Stimulated activated CD4-positive, alpha-beta T cell treated with anti-CD3 and anti-CD28 coated beads, Interleukin-2, amount 100 ng/mL, for 24 hours (primary cell): ENCODE results near the gene KRTAP24-1.

Source experiments
- DNase-seq, 2 donors: peaks; one replicate each; pipeline ENCODE4 v3.0.0-alpha.2; 2020

KRTAP24-1 gene

GRCh38 chr21:30282850-30283249 is at the start of gene KRTAP24-1:
Gene KRTAP24-1, minus strand, starts transcription at chr21:30282950. Its CDS starts 18 bp downstream, at chr21:30282932.
- no peak for DNase-seq

DNA sequence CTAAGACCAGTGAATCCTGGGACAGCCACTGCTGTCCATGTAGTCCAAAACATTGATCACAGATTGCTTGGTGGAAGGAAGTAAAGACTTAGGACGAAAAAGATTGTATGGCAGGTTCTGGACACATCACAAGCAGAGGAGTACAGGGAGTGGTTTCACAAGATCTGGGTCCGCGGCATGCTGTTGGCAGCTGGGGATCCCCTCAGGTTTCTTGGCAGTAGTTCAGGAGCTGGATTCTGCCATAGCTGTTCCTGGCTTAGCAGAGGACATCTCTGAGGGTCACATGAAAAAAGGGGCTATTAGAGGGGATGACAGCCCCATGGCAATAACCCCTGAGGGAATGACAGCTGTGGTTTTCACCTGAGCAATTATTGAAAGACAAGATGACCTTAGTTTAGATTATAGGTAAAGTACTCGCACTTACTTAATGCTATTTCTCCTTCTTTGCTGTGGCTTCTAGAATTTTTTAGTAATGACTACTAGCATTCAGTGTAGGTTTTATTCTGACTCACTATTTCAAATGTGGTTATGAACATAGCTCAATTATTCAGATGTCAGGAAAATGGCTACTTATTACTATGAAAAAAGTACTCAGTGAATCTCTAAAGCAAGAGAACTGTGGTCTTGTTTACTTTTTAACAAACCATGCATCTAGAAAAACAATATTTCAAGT is 46.6 kb upstream of the KRTAP24-1 start:
- DNase-seq, result no peak

- DNase-seq, result no peak
Observed at GRCh38 chr21:30326390-30326789, 43.6 kb upstream of the KRTAP24-1 start.

DNA sequence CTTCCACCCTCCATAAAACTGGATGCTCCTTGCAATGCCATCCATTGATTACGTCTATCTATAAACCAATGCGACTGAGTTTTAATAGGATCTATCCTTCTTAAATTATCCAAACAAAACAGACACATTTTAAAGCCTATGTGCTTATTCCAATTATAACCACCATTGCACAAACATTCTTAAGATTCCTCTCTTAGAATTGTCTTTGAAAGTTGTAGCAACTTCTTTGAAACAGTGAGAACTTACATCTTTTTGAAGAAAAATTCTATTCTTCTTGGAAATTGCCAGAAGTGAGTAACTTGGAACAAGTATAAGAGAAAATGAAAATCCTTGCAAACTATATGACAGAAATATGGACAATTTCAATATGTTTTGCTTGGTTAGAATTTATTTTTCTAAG is 37.5 kb upstream of the KRTAP24-1 start, which contains the start of gene KRTAP26-1:
Gene KRTAP26-1 (minus strand): TSS at position 101 of the 400 bp plus-strand sequence. CDS start 280 bp downstream, outside the sequence.
- DNase-seq, result no peak

DNA sequence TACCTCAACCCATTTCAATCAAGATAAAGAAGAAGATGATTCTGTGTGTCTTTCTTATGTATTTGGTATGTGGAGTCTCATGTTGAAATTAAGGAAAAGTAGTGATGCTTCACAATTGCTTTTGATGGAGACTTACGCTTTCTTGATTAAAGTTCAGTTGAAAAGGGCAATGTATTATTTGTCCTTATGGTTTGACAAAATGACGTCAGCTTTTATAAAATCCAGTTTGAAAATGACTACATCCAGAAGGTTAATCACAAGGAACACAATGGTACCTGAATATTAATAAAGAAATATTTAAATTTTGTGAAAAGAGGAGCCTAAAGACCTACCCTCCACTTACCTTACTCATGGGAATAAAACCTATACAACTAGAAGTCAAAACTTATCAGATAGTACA is 33.0 kb upstream of the KRTAP24-1 start:
- no peak for DNase-seq

DNA sequence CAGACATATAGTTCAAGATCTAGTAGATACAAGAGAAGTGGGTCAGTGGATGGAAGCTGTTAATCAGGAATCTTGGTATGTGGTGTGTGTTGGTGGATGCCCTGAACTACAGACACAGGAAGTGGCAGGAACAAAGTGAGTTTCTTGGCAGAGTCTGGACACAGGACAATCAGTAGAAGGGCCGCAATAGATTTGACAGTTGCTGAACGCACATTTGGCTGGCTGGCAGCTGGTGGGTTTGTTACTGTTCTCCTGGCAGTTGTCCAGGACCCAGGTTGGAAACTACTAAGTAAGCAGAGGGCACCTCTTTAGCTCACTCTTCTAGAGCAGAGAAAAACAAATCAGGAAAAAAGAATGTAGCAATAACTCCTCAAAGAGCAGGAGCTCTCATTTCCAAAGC is 24.1 kb upstream of the KRTAP24-1 start:
- DNase-seq, result no peak

GRCh38 chr21:30305136-30305535 is 22.4 kb upstream of the KRTAP24-1 start:
- no peak for DNase-seq

DNA sequence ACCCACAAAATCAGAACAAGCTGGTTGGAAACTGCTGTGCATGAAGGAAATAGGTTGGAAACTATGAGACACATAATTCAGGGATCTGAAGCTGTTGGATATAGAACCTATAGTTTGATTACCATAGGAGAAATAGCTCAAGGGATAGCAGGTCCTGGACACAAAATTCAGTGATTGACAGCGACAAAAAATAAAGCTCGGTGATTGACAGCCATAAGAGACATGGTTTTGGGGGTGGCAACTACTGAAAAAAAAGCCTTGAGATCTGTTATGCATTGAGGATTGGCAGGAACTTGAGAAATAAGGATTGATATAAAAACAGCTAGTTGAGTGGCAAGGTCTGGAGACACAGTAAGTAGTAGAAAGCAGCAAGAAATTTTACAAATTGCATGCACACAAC is 6.5 kb upstream of the KRTAP24-1 start, which contains the start of gene KRTAP25-1:
Gene KRTAP25-1 (minus strand): TSS at position 300 of the 400 bp plus-strand sequence. CDS start 24 bp downstream, at position 276.
- no peak for DNase-seq

DNA sequence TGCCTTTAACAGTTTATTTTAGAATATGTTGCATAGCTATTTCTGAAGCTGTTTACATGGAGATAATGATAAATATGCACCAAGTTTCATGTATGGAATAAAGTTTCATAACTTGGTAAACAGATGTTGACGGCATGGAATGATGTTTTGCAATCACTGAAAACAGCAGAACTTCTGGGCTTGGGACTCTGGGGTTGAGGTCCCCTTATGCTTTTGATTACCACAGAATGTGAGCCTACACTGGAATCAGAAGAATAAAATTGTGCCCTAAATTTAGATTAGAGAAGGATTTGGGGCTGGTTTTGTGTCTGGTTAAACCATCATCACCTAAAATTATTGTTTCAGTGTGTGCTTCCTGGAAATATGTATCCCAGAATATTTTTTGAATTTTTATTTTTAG is 11.1 kb downstream of the KRTAP24-1 start:
- no peak for DNase-seq

GRCh38 chr21:30271156-30271555 is 11.6 kb downstream of the KRTAP24-1 start:
- DNase-seq, result no peak

DNA sequence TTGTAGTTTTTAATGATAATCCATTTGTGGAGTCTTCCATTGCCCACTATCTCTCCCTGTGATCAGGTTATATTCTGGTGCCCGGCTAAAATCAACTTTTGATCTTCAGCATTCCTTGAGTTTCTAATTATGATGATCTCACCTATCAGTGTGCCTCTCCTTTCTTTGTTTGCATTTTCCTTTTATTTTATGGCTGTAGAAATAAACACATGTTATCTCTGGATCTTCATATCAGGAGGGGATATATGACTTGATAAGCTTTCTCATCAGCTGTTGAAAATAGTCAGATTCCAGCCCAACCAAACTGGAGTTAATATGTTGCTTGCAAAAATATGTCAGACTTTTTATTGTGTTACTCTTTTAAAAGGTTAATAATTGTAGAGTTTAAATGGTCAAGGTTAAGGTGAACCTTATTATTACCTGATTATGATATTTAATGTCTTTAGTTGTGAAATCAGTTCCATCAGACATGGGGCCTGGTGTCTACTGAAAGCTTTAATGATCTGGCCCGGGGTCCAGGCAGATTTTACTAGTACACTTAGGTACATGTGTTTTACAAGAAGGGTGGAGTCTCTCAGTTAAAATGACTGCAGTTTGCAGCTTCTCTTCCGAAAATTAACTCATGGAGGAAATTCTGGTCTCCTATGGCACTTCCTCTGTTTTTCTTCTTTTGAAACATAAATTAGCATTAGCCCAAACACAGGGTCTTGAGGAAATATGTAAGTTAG is 12.8 kb downstream of the KRTAP24-1 start:
- no peak for DNase-seq

GRCh38 chr21:30268608-30269197 is 14.0 kb downstream of the KRTAP24-1 start:
- DNase-seq, result no peak

- DNase-seq, result no peak
Observed at GRCh38 chr21:30257773-30258172, 25.0 kb downstream of the KRTAP24-1 start.

DNA sequence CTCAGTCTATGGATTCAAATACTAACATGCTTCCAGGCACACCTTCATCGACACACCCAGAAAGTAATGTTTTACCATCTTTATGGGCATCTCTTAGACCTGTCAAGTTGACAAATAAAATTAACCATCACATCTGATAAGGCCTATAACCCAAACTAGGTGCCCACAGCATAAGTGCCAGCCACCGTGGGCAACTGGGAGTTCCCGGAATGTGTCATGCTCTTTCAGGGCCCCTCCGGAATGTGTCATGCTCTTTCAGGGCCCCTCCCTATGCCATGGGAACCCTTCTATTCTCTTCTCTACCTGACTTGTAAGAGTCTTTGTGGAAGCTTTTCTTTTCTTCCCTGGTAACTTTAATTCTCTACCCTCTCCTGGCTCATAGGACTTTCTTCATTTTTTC is 26.6 kb downstream of the KRTAP24-1 start:
- no peak for DNase-seq

- DNase-seq, result no peak
Observed at GRCh38 chr21:30255679-30256078, 27.1 kb downstream of the KRTAP24-1 start.

DNA sequence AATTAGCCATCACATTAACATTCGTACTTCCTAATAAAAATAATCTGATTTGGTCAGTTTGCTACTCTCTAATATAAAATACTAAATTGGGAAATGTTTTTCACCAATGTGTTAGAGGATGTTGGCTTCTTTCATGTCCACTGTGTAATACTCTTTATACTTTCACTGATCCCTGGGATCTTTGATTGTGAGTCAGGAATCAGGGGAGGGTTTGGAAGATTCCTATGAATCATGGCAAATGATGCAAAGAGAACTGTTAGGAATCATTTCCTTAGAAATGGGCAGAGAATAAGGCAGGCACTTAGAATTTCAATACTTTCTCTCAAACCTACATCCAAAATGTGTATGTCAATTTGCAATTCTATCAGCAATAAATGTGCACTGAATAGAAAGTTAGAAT is 31.0 kb downstream of the KRTAP24-1 start:
- no peak for DNase-seq

- no peak for DNase-seq
Observed at GRCh38 chr21:30249936-30250335, 32.8 kb downstream of the KRTAP24-1 start.

GRCh38 chr21:30248844-30249243 is 33.9 kb downstream of the KRTAP24-1 start:
- no peak for DNase-seq

GRCh38 chr21:30245061-30245460 is 37.7 kb downstream of the KRTAP24-1 start:
- no peak for DNase-seq

- no peak for DNase-seq
Observed at GRCh38 chr21:30243691-30244090, 39.1 kb downstream of the KRTAP24-1 start.

DNA sequence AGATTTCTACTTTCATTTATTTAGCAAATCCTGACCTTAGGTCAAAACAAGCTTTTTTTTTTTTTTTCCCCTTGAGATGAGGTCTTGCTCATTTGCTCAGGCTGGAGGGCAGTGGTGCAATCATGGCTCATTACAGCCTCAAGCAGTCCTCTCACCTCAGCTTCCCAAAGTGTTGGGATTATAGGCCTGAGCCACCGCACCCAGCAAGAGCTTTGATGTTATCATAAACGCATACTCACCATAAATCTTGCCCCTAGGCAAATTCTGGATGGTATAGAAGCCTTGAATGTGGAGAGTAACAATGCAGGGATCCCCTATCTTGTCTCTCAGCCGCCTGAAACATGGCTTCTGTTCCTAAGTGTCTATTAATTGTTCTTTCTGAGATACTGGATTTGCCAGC is 42.1 kb downstream of the KRTAP24-1 start:
- no peak for DNase-seq

DNA sequence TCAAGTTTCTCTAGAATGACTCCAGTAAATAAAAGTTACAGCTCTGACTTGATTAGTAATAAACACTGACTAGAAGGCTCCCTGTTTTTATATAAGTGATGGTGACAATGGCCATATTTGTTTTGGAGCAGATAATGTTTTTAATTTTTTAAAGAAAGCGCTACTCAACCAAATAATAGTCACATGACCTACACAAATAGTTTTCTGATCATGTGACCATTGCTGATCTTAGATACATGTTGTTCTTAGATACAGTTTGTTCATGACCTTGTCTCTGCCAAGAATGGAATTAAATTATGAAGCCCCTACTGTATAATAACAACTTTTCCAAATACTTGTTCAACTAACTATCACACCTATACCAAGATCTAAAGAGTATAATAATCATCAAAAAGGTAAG is 44.6 kb downstream of the KRTAP24-1 start:
- DNase-seq, result no peak

- DNase-seq, result no peak
Observed at GRCh38 chr21:30234643-30235042, 48.1 kb downstream of the KRTAP24-1 start.

- DNase-seq, result no peak
Observed at GRCh38 chr21:30234050-30234449, 48.7 kb downstream of the KRTAP24-1 start.
